HepG2 (cell line): ENCODE measurements around the gene ARHGAP25.

ENCODE experiments used
- CTCF ChIP-seq: sonication (generic); formaldehyde crosslinking; IDR thresholded peaks from 2 replicates; pipeline ENCODE4 v1.5.0; 2020; ENCODE audit warnings: mild to moderate bottlenecking, missing genetic modification reagents, moderate library complexity
- EZH2 ChIP-seq: conservative IDR thresholded peaks from 2 replicates; pipeline ENCODE4 v1.6.1; 2012; ENCODE audit warnings: mild to moderate bottlenecking, low read depth, low read length, moderate library complexity
- JUN ChIP-seq: sonication (generic); formaldehyde crosslinking; IDR thresholded peaks from 2 replicates; pipeline ENCODE4 v1.4.0; 2020; ENCODE audit warnings: mild to moderate bottlenecking, missing genetic modification reagents
- SMC3 ChIP-seq: IDR thresholded peaks from 2 replicates; pipeline ENCODE4 v1.6.1; 2011; ENCODE audit warnings: low read length, improper control_type of control experiment
- SRSF4 ChIP-seq: fragments of 200-400 bp; formaldehyde crosslinking; IDR thresholded peaks from one replicate; pipeline ENCODE4 v1.6.1; 2018; ENCODE audit warnings: mild to moderate bottlenecking, low read depth, low read length, moderate library complexity; ENCODE audit not compliant: poor library complexity, severe bottlenecking
- ZBTB3 ChIP-seq: sonication (generic); formaldehyde crosslinking; IDR thresholded peaks from 2 replicates; pipeline ENCODE4 v1.4.0; 2020; ENCODE audit warnings: low read depth, mild to moderate bottlenecking, moderate library complexity, missing genetic modification reagents, borderline replicate concordance
- ZFAT ChIP-seq: sonication (generic); formaldehyde crosslinking; conservative IDR thresholded peaks from 2 replicates; pipeline ENCODE4 v1.8.1; 2023; ENCODE audit warnings: missing genetic modification reagents, inconsistent platforms
- ZNF362 ChIP-seq: sonication (generic); formaldehyde crosslinking; IDR thresholded peaks from 2 replicates; pipeline ENCODE4 v1.4.0; 2020; ENCODE audit warnings: missing genetic modification reagents, mild to moderate bottlenecking, borderline replicate concordance
- ZNF615 ChIP-seq: sonication (generic); formaldehyde crosslinking; IDR thresholded peaks from 2 replicates; pipeline ENCODE4 v1.5.0; 2020; ENCODE audit warnings: mild to moderate bottlenecking, missing genetic modification reagents, borderline replicate concordance
- ZNF709 ChIP-seq: sonication (generic); formaldehyde crosslinking; IDR thresholded peaks from 2 replicates; pipeline ENCODE4 v1.5.0; 2020; ENCODE audit warnings: mild to moderate bottlenecking, missing genetic modification reagents

GRCh38 chr2:68764041-68764805, 29.6 kb downstream of the ARHGAP25 start:
- no peak for TF ChIP-seq JUN (CRISPR knock-in tag)
- TF ChIP-seq CTCF (CRISPR knock-in tag), result no peak
- no peak for TF ChIP-seq ZBTB3 (CRISPR knock-in tag)
- no peak for TF ChIP-seq ZNF709
- no peak for TF ChIP-seq ZFAT (CRISPR knock-in tag)
- TF ChIP-seq SRSF4, result no peak
- no peak for TF ChIP-seq ZNF362 (CRISPR knock-in tag)
- no peak for TF ChIP-seq SMC3
- no peak for TF ChIP-seq ZNF615
- no peak for TF ChIP-seq EZH2
